Esophagus squamous epithelium (tissue), 5 donors: Measurements from ENCODE around the gene THPO. TPM values are rescaled to one million over a fixed set of nuclear protein-coding genes. Genes with fewer than 3 reads are reported as not detected.

Source experiments
- DNase-seq: peaks from one replicate; lab custom pipeline; 2025; lab: John Stamatoyannopoulos, UW
- H3K27ac ChIP-seq, 4 donors: fragments of 200-600 bp; sonication (generic); one replicate each; pipeline ENCODE4 v1.5.1; 2016 to 2019; ENCODE audit warnings: mild to moderate bottlenecking in 1 of 4
- H3K27me3 ChIP-seq, 4 donors: fragments of 200-600 bp; sonication (generic); 1 replicate in 3 of 4; 2 replicates in 1 of 4; pipeline versions ENCODE4 v1.5.1 to v1.6.0; 2017 to 2021; ENCODE audit warnings: antibody characterized with exemption in 1 of 4
- H3K36me3 ChIP-seq, 3 donors: fragments of 200-600 bp; sonication (generic); one replicate each; pipeline ENCODE4 v1.5.1; 2016 to 2019
- H3K4me1 ChIP-seq, 3 donors: fragments of 200-600 bp; sonication (generic); one replicate each; pipeline ENCODE4 v1.5.1; 2017 to 2019
- H3K4me3 ChIP-seq, 4 donors: fragments of 200-600 bp; sonication (generic); 1 replicate in 3 of 4; 2 replicates in 1 of 4; pipeline ENCODE4 v1.5.1; 2016 to 2019; ENCODE audit warnings: mild to moderate bottlenecking in 2 of 4, moderate library complexity in 1 of 4
- H3K9me3 ChIP-seq, 3 donors: fragments of 200-600 bp; sonication (generic); one replicate each; pipeline ENCODE4 v1.5.1; 2016 to 2019
- POLR2A ChIP-seq, 4 donors: fragments of 450-650 bp; IDR thresholded peaks; one replicate each; pipeline ENCODE4 v1.6.1; 2017; ENCODE audit warnings: antibody characterized with exemption in 4 of 4, mild to moderate bottlenecking in 4 of 4, moderate library complexity in 3 of 4
- WGBS, 2 donors: methylation state at CpG; one replicate each; pipeline ENCODE4 v1.1.5; 2018; 5-methylcytosine and 5-hydroxymethylcytosine counted together
- intact Hi-C: fragments of 100-400 bp; cut with DNase I; formaldehyde crosslinking; loops from one replicate; pipeline ENCODE4 v1.15.0; 2022
- total RNA-seq, 4 donors: library from RNA; depleted of rRNA; stranded (reverse); fragments of >200 nt; gene quantifications; one replicate each; pipeline ENCODE4 v1.1.0, GENCODE V29; 2016
- TF ChIP-seq, protein P1 (sequence below), 6 experiments: fragments of 450-650 bp in 4 of 6; fragments of 200-600 bp in 2 of 6; sonication (generic) in 2 of 6; IDR thresholded peaks; one replicate each; pipeline ENCODE4 v1.5.1; 2016 to 2019; ENCODE audit warnings: antibody characterized with exemption in 6 of 6, mild to moderate bottlenecking in 4 of 6, moderate library complexity in 4 of 6
- donor health status: DM: yes; HTN: yes; CAD: no.

THPO gene
- total RNA-seq, 4 donors from 2014 or later = 0.57 TPM; not detected in 3

DNA sequence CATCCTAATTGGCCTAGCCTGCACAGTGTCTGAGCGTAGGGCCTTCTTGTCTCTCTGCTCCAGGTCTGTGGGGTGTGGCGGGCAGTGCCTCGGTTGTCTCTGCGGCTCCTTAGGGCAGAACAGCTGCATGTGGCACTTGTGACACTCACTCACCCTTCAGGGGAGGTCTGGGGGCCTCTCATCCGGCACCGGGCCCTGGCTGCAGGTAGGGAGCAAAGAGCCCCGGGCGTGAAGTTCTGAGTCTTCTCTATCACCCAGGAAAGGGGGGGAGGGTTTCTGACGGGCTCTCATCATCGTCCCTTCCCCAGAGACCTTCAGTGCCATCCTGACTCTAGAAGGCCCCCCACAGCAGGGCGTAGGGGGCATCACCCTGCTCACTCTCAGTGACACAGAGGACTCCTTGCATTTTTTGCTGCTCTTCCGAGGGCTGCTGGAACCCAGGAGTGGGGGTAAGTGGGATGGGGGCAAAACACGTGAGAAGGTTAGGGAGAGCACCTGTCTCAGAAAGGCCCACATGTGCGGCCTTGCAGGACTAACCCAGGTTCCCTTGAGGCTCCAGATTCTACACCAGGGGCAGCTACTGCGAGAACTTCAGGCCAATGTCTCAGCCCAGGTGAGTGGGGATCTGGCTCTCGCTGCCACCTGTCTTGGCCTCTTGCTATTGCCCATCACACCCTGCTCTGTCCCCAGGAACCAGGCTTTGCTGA lies 4.5 kb upstream of the THPO start:
- WGBS, 2 donors = 84 to 86% methylated on average over 10 of the region's 16 CpGs

DNA sequence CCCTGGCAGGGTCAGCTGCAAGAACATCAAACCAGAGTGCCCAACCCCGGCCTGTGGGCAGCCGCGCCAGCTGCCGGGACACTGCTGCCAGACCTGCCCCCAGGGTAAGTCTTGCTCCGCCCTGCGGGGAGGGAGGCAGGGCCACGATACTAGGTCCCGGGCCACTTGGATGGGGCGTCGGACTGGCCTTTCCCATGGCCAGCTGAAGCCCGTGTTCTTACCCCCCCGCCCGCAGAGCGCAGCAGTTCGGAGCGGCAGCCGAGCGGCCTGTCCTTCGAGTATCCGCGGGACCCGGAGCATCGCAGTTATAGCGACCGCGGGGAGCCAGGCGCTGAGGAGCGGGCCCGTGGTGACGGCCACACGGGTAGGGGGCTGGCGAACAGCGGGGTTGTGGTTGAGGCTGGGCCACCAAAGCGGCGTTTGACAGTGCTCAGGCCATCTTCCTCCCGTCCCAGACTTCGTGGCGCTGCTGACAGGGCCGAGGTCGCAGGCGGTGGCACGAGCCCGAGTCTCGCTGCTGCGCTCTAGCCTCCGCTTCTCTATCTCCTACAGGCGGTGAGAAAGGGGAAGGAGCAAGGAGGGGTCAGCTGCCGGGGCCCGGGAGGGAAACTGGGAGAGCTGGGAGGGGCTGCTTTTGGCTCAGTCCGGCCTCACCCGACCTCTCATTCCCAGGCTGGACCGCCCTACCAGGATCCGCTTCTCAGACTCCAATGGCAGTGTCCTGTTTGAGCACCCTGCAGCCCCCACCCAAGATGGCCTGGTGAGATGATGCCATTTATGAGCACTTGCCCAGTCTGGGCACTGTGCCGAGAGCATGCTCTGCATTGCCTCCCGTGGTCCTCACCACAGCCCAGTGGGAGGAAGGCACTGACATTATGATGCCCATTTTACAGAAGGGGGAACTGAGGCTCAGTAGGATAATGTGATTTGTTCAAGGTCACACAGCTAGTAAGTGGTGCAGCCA lies 3.5 kb upstream of the THPO start:
- Histone ChIP-seq H3K27me3 (peaks cover 0 to 86% (median 4%) of the 10 kb centered on the region in 4 donors), H3K9me3 (no peaks in the 10 kb centered on the region), H3K4me1 (peaks cover 11 to 34% (median 11%) of the 10 kb centered on the region in 3 donors), H3K36me3 (no peaks in the 10 kb centered on the region), H3K27ac (peak overlapping the region in 3 of 4 donors; percentile 9 to 44 (median 33)), H3K4me3 (peak overlapping the region; percentile 33 to 80 (median 46))
- 43 to 100% methylated on average over 1 to 11 of the region's 55 CpGs for WGBS, 2 donors
- TF ChIP-seq, protein P1, sequence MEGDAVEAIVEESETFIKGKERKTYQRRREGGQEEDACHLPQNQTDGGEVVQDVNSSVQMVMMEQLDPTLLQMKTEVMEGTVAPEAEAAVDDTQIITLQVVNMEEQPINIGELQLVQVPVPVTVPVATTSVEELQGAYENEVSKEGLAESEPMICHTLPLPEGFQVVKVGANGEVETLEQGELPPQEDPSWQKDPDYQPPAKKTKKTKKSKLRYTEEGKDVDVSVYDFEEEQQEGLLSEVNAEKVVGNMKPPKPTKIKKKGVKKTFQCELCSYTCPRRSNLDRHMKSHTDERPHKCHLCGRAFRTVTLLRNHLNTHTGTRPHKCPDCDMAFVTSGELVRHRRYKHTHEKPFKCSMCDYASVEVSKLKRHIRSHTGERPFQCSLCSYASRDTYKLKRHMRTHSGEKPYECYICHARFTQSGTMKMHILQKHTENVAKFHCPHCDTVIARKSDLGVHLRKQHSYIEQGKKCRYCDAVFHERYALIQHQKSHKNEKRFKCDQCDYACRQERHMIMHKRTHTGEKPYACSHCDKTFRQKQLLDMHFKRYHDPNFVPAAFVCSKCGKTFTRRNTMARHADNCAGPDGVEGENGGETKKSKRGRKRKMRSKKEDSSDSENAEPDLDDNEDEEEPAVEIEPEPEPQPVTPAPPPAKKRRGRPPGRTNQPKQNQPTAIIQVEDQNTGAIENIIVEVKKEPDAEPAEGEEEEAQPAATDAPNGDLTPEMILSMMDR (IDR thresholded peaks at IDR 0.05) = no peak
- no peak for TF ChIP-seq POLR2A (IDR thresholded peaks at IDR 0.05)
- intact Hi-C loops = no loop called here
- no peak for DNase-seq

More for the DNA sequence above, 4.5 kb upstream of the THPO start:
- H3K9me3 ChIP-seq = no peaks in the 10 kb centered on the region
- no peak for DNase-seq
- H3K4me3 ChIP-seq = no peak overlapping the region
- TF ChIP-seq, protein P1 (IDR thresholded peaks at IDR 0.05) = no peak
- TF ChIP-seq POLR2A (IDR thresholded peaks at IDR 0.05) = no peak
- intact Hi-C loops = no loop called here
- peaks cover 11 to 34% (median 11%) of the 10 kb centered on the region in 3 donors for H3K4me1 ChIP-seq
- peaks cover 0 to 81% (median 4%) of the 10 kb centered on the region in 4 donors for H3K27me3 ChIP-seq
- no peak overlapping the region for H3K27ac ChIP-seq
- no peaks in the 10 kb centered on the region for H3K36me3 ChIP-seq

DNA sequence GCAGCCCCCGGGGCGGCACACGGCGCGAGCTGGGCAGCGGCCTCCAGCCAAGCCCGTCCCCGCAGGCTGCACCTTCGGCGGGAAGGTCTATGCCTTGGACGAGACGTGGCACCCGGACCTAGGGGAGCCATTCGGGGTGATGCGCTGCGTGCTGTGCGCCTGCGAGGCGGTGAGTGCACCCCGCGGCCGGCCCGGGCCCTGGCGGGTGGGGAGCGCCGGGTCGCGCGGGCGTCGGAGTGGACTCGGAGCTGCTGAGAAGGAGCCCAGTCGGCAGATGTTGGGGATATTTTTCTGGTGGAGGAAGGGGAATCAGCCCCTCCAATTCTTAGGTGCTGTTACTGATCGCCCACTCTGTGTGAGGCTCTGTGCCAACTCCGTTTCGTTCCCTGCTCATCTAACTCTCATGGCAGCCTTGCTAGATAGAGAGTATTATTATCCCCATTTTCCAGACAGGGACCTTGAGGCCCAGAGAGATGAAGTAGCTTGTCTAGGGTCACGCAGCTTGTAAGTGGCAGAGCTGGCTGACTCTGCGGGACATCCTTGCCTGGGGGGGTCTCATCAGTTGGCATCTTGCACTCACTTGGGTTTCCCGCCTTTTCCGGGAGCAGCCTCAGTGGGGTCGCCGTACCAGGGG lies 2.7 kb upstream of the THPO start:
- H3K27ac ChIP-seq = peak overlapping the region; percentile 9 to 91 (median 62)
- no peak for TF ChIP-seq POLR2A (IDR thresholded peaks at IDR 0.05)
- TF ChIP-seq, protein P1 (IDR thresholded peaks at IDR 0.05) = no peak
- 0% methylated on average over 4 of the region's 42 CpGs; no CpG with 5 or more reads in 1 of the 2 donors for WGBS, 2 donors
- no peaks in the 10 kb centered on the region for H3K36me3 ChIP-seq
- peaks cover 0 to 87% (median 4%) of the 10 kb centered on the region in 4 donors for H3K27me3 ChIP-seq
- H3K4me1 ChIP-seq = peaks cover 11 to 34% (median 11%) of the 10 kb centered on the region in 3 donors
- H3K9me3 ChIP-seq = no peaks in the 10 kb centered on the region
- H3K4me3 ChIP-seq = peak overlapping the region; percentile 33 to 80 (median 46)
- intact Hi-C loops = no loop called here
- DNase-seq = no peak

DNA sequence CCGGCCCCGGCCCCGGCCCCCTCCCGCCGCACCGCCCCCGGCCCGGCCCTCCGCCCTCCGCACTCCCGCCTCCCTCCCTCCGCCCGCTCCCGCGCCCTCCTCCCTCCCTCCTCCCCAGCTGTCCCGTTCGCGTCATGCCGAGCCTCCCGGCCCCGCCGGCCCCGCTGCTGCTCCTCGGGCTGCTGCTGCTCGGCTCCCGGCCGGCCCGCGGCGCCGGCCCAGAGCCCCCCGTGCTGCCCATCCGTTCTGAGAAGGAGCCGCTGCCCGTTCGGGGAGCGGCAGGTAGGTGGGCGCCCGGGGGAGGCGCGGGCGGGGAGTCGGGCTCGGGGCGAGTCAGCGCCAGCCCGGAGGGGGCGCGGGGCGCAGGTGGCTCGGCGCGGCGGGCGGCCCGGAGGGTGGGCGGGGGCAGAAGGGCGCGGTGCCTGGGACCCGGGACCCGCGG lies 2.2 kb upstream of the THPO start:
- DNase-seq = no peak
- Histone ChIP-seq H3K27me3 (peaks cover 0 to 92% (median 4%) of the 10 kb centered on the region in 4 donors), H3K9me3 (no peaks in the 10 kb centered on the region), H3K36me3 (no peaks in the 10 kb centered on the region), H3K27ac (peak overlapping the region in 3 of 4 donors; percentile 43 to 91 (median 80)), H3K4me1 (peaks cover 11 to 34% (median 11%) of the 10 kb centered on the region in 3 donors), H3K4me3 (peak overlapping the region; percentile 33 to 80 (median 46))
- no peak for TF ChIP-seq POLR2A (IDR thresholded peaks at IDR 0.05)
- TF ChIP-seq, protein P1 (IDR thresholded peaks at IDR 0.05) = no peak
- intact Hi-C loops = no loop called here
- no CpG with 5 or more reads among the region's 62 CpGs for WGBS, 2 donors
